Measurements from ENCODE around the gene PXN.
"Not testable (repeated sequence)": the region's sequence is repeated elsewhere in the genome, so short reads cannot be mapped to it uniquely, and the experiment has no call there.

PXN gene

DNA sequence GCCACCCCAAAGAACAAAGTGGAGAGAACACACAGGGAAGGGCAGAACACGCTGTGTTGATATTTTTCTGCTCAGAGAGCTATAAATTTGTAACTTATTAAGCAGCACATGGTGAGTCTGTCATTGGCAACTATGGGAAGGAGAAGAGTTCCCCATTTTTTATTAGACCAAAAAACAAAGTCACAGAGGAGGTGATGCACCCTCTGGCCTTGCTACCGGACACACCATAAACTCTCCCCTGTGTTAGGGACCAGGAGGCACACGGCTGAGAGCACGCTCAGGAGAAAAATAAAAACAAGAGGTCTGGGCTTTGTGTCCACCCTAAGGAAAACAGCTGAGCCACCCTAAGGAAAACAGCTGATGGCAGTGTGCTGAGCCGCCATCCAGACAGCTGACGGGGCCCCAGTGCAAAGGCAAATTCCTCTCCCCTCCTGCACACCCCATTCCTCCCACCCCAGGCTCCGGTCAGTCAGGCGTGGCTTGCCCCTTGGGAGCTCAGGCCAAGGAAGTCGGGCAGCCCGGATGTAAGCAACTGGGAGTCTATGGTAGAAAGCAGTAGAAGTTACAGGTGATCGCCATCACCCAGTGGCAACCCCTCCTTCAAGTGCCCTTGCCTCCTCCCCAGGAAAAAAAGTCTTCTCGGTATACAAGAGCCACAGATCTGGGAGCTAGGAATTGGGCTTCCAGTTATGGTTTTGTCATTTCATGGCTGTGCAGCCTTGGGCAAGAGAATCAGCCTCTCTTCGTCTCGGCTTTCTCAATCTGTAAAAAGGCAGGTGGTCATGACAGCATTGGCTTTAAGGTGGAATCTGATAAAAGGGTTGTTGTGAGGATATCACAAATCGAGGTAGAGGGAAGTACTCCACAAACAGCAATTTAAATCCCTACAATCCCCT lies 2.4 kb downstream of the PXN start:
- DNase-seq (ENCODE audit: low spot score) = peak; percentile 15

DNA sequence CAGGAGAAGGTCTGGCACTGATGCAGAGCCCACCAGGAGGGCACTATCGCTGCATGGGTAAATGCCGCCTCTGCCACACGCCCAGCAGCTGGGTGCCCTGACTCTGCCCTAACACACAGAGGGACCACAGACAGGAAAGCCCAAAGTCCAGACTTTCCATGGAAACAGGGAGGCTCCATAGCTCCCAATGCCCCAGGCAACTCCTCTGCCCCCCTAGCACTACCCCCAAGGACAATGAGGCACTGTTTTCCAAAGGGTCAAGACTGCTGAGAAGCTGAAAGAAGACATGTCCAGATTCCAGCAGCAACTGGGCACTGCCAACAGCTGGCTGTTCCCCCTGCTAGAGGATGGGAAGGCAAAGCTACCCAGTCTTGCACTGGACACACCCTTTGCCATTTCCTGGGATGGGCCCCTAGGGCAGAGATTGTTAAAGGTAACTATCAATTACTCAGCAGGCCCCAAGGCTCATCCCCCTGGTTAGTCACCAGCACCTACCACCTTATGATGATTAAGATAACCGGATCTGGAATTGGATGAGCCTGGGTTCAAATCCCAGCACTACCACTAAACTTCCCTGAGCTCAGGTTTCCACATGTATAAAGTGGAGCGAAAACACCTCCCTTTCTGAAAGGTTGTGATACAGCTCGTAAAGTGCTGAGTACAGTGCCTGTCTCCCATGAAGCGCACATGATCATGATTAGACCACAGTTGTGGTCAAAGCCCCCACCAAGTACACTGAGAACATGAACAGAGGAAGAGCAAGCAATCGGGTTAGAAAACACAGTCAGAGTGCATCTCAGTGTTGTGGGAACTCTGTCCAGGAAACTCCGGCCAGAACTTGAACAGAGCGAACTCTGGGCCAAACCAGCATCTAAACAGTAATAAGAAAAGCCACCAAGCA lies 3.3 kb downstream of the PXN start:
- DNase-seq (ENCODE audit: low spot score) = peak; percentile 54

DNA sequence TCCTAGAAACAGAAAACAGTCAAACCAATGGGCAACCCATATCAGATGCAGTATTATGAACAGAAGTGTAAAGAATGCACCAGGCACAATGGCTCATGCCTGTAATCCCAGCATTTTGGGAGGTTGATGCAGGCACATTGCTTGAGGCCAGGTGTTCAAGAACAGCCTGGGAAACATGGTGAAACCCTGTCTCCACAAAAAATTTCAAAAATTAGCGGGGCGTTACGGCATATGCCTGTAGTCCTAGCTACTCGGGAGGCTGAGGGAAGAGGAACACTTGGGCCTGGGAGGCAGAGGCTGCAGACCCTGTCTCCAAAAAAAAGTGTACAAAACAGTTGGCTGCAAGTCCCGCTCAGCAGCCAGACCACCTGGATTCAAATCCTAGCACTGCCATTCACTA lies 4.9 kb downstream of the PXN start:
- no peak for DNase-seq (ENCODE audit: low spot score)

- no peak for DNase-seq (ENCODE audit: low spot score)
These were observed 5.9 kb downstream of the PXN start for GRCh38 chr12:120259418-120260202.

- no peak for DNase-seq (ENCODE audit: low spot score)
These were observed 7.1 kb downstream of the PXN start for GRCh38 chr12:120258323-120258896.

DNA sequence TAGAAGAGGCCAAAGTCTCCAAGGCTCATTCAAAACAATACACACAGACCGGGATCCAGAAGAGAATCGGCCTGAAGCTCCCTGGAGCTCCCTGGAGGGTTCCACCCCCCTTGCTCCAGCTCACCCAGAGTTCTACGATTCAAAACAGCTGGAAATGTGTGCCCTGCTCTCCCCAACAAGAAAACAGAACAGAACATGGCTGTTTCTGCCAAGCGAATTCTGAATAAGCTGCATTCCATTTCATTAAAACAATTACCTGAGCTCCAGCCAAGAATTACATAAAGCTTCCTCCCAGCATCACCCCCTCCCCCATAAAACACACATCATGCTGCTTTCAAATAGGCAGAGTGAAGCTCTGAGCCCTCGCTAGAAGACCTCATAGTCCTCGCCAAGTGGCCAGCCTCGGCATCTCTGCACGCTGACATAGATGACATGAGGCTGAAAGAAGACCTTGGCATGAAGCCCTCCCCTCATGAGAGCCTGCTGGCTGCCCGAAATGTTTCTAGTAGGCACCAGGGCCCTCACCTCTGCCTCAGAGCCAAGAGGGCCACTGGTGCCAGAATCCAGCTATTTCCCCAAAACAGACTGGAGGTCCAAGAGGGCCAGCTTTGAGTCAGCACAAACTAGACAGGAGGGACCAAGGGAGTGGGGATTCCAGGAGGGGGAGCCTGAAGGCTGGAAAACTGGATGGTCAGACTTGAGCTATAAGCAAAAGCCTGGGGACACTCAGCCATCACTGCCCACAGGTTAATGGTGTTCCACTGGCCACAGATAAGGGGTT lies 8.3 kb downstream of the PXN start:
- peak; percentile 67 for DNase-seq (ENCODE audit: low spot score)

GRCh38 chr12:120254809-120255208 lies 10.7 kb downstream of the PXN start:
- no peak for DNase-seq (ENCODE audit: low spot score)

GRCh38 chr12:120253313-120253712 lies 12.2 kb downstream of the PXN start:
- not testable (repeated sequence) for DNase-seq (ENCODE audit: low spot score)

- no peak for DNase-seq (ENCODE audit: low spot score)
These were observed 13.2 kb downstream of the PXN start for GRCh38 chr12:120252071-120252906.

- not testable (repeated sequence) for DNase-seq (ENCODE audit: low spot score)
These were observed 14.0 kb downstream of the PXN start for GRCh38 chr12:120251364-120252070.

DNA sequence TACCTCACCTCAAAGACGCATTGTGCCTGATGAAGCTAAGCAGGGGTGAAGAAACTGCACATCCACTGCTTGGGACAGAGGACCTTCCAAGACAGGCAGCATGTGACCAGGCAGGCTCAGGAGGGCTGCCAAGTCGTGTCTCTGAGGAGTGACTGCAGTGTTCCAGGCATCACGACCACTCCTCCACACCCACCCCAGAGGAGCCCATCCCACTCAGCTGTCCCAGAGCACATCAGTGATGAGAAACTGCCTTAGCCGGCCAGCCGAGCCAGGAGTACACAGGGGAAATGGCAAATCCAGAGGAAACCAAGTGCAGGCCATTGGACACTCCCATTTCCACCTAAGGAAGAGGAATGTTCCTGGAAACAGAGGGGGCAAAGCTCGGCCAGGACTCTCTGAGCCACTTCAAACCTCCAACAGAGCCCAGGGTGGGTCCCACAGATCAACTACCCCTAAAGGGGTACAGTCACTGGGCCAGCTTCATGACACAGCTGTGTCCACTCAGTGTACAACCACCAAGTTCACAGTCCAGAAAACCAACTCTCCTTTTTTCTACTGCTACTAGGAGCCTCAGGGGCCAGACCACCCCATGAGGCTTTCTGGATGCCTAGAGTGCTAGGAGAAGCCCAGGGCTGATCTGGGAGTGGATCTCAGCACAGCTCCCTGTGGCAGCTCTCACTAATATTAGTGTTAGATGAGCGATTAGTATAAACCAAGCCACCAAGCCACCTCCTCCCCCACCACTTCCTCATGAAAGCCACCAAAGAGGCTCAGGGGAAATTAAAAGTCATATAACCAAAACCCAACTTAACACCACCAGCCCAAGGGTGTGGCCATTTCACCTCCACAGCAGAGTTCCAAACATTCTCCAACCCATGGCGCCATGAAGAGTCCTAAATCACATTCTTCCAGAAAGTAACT lies 15.4 kb downstream of the PXN start:
- DNase-seq (ENCODE audit: low spot score) = no peak

GRCh38 chr12:120249266-120249874 lies 16.2 kb downstream of the PXN start:
- DNase-seq (ENCODE audit: low spot score) = no peak

GRCh38 chr12:120247621-120248030 lies 17.9 kb downstream of the PXN start:
- DNase-seq (ENCODE audit: low spot score) = no peak

GRCh38 chr12:120247183-120247582 lies 18.3 kb downstream of the PXN start:
- no peak for DNase-seq (ENCODE audit: low spot score)

DNA sequence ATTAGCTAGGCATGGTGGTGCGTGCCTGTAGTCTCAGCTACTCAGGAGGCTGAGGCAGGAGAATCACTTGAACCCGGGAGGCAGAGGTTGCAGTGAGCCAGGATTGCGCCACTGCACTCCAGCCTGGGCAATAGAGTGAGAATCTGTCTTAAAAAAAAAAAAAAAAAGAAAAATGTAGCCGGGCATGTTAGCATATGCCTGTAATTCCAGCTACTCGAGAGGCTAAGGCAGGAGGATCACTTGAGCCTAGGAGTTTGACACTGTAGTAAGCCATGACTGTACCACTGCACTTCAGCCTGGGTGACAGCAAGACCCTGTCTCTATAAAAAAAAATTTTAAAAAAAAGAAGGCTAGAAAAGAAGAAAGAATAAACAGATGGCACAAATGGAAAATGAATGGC lies 18.8 kb downstream of the PXN start:
- not testable (repeated sequence) for DNase-seq (ENCODE audit: low spot score)

DNA sequence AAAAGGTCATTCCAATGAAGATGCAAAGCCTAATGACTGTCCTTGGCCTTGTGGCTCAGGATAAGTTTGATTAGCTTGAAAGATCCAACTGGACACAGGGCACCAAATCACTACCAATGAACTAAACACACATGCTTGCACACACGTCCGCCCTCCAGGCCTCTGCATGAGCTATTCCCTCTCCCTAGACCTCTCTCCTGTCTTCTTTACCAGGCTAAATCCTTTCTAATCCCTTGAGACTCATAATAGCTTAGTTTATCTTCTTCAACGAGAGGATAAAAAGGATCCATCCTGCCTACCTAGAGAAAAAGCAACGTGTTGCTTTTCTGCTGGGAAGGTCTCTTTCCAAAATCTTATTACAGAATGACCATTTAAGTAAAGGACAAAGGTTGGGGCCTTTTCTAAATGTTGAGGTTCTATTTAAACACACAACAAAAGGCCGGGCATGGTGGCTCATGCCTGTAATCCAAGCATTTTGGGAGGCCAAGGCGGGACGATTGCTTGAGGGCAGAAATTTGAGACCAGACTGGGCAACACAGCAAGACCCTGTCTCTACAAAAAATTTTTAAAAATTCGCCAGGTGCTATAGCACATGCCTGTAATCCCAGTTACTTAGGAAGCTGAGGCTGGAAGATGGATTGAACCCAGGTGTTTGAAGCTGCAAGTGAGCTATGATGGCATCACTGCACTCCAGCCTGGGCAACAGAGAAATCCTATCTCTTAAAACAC lies 22.4 kb downstream of the PXN start:
- DNase-seq (ENCODE audit: low spot score) = no peak

GRCh38 chr12:120242275-120242799 lies 23.2 kb downstream of the PXN start:
- no peak for DNase-seq (ENCODE audit: low spot score)

All from Ammon's horn (tissue), 1 donor.